GM12873 (cell line): Measurements from ENCODE around the gene ROGDI.

Experiments used
- CTCF ChIP-seq: IDR thresholded peaks from 2 replicates; pipeline ENCODE4 v1.5.1; 2012; ENCODE audit warnings: low read depth, mild to moderate bottlenecking, moderate library complexity, low read length, control low read depth; ENCODE audit not compliant: insufficient read depth; ENCODE audit errors: missing control alignments

Gene ROGDI

GRCh38 chr16:4778050-4778392, 24.4 kb downstream of the ROGDI start:
- no peak for TF ChIP-seq CTCF

- TF ChIP-seq CTCF: no peak
Observed at GRCh38 chr16:4777339-4778049, 24.9 kb downstream of the ROGDI start.

- no peak for TF ChIP-seq CTCF
Observed at GRCh38 chr16:4776141-4776705, 26.2 kb downstream of the ROGDI start.

DNA sequence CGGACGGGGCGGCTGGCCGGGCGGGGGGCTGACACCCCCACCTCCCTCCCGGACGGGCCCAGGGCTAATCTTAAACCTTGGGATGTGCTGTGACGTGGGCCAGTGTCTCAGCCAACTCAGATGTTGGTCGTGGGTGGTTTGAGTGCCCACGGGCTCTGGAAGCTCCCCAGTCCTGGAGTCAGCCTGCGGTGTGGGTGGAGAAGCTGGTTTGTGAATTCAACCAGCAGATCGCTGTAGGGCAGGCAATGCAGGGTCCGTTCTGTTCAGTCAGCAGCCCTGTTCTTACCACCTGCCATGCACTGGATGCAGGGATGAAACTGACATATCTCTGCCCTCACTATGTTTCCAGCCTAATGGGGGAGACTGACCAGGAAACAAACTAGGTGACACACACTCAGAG, 27.4 kb downstream of the ROGDI start:
- TF ChIP-seq CTCF: no peak

- no peak for TF ChIP-seq CTCF
Observed at GRCh38 chr16:4772351-4772750, 30.1 kb downstream of the ROGDI start.

DNA sequence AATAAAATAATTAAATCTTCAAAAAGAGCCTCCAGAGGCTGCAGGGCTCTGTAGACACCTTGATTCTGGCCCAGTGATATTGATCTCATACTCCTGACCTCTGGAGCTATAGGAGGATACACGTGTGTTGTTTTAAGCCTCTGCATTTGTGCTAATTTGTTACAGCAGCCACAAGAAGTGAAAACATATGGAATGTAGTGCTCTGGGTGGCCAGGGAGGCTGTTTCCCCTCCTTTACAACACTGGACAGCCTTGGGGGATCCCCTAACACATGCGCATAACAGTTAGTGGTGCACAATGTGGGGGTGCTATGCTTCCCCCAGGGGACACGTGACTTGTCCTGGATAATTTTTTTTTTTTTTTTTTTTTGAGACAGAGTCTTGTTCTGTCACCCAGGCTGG, 30.8 kb downstream of the ROGDI start:
- TF ChIP-seq CTCF: no peak

DNA sequence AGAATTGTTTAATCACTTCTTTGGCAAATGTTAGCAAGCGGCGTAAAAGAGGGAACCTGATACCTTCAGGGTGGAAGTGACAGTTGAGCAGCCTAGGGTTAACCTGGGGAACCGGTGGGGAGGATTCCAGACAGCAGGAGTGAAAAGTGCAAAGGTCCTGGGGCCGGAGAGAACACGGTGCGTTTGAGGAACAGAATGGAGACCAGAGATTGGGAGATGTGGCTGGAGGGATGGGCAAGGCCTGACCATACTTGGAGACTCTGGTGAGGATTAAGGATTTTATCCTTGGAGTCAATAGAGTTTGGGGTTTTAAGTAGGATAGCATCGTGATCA, 33.2 kb downstream of the ROGDI start:
- no peak for TF ChIP-seq CTCF
